SK-N-MC (cell line): ENCODE results near the gene DNAJC5.

Experiments used
- EZH2 ChIP-seq: fragments of 200-600 bp; sonication (generic); IDR thresholded peaks from one replicate; pipeline ENCODE4 v1.6.1; 2017; ENCODE audit warnings: antibody characterized with exemption
- POLR2AphosphoS5 ChIP-seq: IDR thresholded peaks from 2 replicates; pipeline ENCODE4 v1.6.1; 2012; ENCODE audit warnings: mild to moderate bottlenecking, low read depth, low read length, borderline replicate concordance

DNA sequence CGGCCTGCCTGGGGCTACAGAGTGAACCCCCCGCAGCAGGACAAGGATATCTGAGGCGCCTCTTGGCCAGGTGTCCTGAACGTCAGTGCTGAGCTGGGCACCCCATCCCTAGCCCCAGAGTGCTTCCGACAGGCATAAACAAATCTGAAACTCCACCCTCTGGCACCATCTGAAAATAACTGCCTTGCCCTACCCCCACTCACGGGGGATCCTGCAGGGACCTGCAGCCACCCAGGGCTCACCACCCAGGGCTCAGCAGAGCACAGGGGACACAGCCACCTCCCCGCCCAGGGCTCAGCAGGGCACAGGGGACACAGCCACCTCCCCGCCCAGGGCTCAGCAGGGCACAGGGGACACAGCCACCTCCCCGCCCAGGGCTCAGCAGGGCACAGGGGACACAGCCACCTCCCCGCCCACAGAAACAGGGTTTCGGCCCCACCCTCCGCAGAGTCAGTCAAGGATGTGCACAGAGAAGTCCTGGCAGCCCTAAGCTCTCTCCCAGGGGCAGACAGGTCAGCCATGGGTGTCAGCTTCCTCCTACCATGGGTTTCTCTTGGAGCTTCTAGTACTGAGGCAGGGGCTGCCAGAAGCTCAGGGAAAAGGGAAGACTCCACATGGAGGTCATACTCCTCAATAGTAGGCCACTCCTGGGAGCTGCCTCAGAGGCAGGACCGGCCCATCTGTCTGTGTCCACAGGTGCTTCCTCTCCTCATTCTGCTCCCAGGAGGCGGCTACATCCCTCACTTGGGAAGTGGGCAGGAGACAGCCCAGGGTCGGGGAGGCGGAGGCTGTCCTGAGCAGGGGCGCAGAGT is 56.7 kb downstream of the DNAJC5 start:
- TF ChIP-seq POLR2AphosphoS5 (no peak), EZH2 (no peak)
